HG03039 (cell line): ENCODE measurements around the gene TEFM.
"Not testable (repeated sequence)": the region's sequence is repeated elsewhere in the genome, so short reads cannot be mapped to it uniquely, and the experiment has no call there.

Experiments used
- ATAC-seq: cut with Tn5 transposase; IDR thresholded peaks from one replicate; pipeline ENCODE4 v1.9.1; 2021; ENCODE audit warnings: mild to moderate bottlenecking, moderate library complexity; ENCODE audit not compliant: unreplicated experiment

The TEFM gene

DNA sequence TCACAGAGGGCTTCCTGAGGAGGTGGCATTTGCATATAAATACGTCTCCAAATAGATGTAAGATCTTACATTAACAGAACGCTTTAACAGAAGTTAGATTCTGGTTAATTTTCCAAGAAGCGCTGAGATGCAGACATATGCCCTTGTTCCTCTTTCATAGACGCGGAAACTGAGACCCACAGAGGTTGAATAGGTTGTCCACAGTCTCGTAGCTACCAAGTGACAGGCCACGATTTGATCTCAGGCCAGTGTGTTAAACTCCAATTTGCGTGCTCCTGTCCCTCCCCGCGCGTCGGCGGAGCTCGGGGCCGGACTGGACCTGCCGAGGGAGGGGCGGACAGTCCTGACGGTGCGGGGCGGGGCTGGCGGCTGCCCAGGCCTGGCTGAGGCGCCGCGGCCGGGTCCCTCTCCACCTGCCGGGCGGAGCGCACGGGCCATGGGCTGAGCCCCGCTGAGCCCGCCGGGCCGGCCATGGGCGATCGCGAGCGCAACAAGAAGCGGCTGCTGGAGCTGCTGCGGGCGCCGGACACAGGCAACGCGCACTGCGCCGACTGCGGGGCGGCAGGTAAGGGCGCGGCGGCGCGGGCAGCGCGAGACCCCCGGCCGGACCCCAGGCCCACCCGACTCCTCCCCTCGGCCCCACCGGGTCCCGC, 15.6 kb upstream of the TEFM start, which contains the start of gene ADAP2:
Gene ADAP2, plus strand, starts transcription at position 402 of the 653 bp plus-strand sequence. Its CDS starts 70 bp downstream, at position 472.
- no peak for ATAC-seq

DNA sequence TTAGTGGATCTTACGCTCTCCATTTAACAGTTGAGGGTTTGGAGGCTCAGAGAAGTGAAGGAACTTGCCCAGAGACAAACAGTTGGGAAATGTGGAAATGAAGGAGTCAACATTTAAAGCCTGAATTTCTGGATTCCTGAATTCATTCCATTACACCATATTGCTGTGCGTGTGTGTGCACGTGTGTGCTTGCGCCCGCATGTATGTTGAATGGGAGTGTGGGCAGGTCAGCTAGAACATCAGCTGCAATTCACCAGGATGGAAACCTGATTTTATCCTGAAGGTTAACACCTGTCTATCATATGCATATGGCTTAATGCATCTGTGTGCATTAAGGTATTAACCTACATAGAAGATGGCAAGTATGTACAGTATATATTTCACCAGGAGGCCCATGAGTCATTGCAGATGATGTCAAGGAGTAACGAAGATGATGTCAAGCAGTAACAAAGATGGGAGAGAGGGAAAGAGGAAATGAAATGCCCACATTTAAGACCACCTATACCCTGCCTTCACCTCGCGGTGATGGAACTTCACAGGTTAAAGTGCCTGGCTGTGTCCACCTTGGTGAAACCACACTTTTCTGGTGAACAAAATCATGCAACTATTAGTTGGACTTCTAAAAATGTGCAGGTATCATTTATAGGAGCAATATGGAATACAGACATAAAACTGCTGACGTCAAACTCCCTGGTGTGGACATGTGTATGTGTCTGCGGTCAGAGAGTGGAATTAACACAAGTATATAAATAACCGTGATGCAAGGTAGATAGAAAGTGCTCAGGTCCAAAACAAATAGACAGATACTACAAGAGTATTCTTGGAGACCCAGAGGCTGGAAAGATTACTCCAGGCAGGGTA, 14.9 kb upstream of the TEFM start:
- no peak for ATAC-seq

DNA sequence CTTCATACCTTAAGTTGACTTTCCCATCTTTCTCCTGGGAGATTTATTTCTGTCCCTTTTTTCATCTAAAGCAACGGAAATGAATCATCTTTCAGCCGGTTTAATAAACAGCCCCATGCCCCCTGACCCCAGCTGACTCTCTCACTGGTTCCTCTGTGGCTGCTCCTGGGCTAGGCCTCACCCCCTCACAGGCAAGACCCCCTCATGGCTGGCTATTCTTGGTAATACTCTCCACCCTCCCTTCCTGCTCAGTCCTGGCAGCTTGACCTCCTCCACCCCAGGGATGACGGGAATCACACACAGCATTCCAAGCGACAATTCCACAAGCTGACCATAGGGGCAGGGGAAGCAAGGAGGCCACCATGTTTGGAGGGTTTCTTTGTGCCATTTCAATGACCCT, 14.2 kb upstream of the TEFM start:
- no peak for ATAC-seq

DNA sequence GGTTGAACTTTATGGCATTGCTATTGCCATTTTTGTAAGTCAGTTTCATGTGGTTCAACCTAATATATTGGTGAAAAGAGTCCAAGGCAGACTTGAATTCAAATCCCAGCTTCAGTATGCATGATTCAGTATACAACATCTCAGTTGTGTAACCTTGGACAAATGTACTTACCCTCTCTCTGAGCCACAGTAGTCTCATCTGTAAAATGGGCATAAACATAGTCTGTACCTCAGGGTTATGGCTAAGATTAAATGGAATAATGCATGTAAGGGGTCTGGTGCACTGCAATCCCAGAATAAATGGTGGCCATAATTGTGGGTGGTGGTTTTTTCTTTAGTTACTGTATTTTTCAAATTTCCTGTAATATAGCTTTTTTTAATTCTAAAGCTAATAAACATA, 11.0 kb upstream of the TEFM start:
- no peak for ATAC-seq

DNA sequence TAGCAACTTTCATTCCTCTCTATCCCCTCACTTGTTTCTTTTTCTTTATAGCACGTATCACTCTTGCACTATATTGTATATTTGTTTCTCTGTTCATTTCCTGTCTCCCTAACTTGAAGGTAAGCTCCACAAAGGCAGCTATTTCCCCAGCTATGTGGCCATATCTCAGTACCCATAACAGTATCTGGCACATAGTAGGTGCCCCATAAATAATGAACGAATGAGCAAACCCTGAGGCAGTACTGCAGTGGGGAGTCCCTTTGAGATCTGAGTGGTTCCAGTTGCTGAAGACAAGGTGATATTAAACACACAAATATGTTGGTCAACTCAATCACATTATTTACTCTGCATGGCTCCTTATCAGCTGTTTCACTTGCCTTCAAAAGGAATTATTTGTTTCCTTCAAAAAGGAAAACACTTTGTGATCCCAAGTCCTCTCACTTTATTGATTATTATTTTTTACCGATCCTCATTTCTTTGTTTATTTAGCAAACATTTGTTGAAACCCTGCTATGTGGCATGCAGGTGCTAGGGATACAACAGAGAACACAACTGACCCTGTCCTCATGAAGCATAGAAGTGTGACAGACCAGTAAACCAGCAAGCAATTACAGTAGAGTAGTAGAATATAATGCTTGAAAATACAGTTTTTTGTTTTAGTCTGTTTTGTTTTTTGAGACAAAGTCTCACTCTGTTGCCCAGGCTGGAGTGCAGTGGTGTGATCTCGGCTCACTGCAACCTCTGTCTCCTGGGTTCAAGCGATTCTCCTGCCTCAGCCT, 10.0 kb upstream of the TEFM start:
- ATAC-seq = no peak

DNA sequence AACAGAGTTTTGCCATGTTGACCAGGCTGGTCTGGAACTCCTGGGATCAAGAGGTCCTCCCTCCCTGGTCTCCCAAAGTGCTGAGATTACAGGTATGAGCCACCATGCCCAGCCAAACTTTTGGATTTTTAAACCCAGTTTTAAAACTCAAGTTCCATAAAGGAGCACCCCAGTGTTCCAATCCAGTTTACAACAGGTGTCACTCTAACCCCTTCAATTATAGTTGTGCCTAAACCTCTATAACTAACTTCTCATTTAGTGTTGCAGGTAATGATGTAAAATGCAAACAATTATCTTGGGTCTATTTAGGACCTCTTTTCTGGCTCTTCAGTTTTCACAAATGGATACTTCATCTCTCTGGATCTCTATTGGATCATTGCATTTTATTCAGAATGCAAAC, 7.9 kb upstream of the TEFM start:
- no peak for ATAC-seq

DNA sequence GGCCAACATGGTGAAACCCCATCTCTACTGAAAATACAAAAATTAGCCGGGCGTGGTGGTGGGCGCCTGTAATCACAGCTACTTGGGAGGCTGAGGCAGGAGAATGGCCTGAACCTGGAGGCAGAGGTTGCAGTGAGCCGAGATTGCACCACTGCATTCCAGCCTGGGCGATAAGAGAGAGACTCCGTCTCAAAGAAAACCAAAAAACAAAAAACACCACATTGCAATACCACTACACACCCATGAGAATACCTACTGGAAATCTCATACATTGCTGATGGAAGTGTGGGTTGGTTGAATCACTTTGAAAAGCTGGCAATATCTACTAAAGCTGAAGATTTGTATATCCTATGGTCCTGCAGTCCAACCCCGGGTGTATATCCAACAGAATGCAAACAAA, 4.1 kb upstream of the TEFM start:
- not testable (repeated sequence) for ATAC-seq

DNA sequence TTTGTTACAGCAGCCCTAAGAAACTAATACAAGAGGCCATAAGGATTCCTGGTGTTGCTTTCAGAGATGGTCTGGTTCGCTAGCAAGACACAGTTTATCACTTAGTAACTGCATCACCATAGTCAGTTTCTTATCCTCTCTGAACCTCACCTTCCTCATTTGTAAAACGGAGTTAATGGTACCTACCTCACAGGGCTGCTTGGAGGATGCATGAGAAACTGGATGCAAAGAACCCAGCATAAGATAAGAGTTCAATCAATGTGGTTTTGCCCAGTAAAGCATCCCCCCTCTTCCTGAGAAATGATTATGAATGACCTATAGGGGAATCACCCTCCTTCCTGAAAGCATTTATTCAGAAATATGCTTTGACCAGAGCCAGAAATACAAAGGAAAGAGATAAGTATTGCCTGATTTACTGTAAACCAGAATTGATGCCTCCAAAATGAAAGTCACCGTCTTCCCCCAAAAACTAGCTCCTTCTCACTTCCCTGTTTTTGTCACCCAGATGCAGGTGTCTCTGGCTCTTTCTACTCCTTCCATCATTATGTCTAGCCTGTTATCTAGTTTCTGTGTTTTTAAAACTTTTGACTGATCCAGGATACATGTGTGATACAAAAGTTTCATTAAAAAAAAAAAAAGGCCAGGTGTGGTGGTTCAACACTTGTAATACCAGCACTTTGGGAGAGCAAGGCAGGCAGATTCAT, 2.8 kb upstream of the TEFM start:
- ATAC-seq = no peak

DNA sequence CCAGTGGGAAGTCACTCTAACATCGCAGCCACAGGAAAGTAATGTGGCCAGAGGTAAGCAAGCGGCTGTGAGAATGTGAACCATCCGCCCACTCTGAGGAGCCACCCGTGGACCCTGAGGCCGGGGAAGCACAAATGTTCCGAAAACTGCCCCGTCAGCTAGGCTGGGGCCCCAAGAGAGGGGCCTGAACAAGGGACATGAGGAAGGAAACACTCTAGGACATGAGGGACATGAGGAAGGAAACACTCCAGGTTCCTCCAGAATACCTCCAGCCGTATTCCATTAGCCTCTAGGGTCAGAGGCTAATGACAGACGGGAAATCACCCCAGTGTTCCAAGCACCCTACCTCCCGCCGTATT, 317 bp downstream of the TEFM start:
- ATAC-seq = no peak

DNA sequence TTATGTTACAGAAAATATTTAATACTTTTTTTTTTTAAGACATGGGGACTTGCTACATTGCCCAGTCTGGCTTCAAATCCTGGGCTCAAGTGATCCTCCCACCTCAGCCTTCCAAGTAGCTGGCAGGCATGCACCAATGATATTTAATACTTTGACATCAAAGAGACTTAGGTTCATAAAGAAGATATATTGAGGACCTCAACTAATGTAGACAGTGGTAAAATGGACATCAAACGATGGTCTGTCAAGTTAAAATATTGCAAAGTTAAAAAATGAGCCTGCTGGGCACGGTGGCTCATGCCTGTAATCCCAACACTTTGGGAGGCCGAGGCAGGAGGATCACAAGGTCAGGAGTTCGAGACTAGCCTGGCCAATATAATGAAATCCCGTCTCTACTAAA, 8.7 kb downstream of the TEFM start:
- no peak for ATAC-seq

DNA sequence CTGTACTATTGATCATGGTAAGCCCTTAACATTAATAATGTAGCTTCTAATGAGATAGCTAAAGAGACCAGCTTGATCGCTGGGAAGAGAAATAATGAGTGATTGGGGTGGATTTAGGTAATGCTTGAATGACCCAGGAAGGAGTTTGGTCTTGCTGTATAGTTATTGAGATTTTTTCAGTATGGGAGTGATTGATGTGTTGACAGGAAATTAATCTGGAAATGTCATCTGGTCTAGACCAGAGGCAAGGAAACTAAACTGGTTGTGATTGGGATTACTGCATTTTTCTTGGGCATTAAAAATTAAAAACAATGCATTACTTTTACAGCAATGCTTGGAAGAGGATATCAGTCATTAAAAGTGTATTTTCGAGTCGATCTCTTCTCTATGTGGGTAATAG, 11.8 kb downstream of the TEFM start:
- ATAC-seq = no peak

DNA sequence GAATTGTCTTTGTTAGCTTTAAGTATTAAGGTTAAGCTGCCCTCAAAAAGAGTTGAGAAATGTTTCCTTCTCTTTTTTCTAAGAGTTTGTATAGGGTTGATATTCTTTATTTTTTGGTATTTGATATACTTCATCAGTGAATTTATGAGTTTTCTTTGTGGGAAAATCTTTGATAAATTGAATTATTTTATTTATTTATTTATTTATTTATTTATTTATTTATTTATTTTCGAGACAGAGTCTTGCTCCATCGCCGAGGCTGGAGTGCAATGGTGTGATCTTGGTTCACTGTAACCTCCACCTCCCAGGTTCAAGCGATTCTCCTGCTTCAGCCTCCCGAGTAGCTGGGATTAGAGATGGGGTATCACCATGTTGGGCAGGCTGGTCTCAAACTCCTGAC, 19.9 kb downstream of the TEFM start:
- no peak for ATAC-seq

DNA sequence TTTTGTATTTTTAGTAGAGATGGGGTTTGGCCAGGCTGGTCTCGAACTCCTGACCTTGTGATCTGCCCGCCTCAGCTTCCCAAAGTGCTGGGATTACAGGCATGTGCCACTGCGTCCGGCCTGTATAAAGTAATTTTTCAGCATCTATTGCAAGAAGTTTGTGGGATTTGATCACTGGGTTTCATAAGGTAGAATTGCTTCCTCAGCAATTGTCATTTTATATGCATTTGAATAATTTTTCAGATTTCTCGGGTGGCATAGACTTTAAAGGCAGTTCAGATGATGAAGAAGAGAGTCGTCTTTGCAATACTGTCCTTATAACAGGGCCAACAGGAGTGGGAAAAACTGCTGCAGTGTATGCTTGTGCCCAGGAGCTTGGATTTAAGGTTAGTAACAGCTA, 37.0 kb downstream of the TEFM start:
- ATAC-seq = no peak

DNA sequence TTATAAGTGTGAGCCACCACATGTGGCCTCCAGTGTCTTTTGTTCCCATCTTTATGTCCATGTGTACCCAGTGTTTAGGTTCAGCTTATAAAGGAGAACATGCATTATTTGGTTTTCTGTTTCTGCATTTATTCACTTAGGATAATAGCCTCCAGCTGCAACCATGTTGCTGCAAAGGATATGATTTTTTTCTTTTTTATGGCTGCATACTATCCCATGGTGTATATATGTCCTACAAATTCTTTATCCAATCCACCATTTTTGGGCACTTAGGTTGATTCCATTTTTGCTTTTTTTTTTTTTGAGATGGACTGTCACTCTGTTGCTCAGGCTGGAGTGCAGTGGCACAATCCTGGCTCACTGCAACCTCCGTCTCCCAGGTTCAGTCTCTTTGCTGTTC, 41.4 kb downstream of the TEFM start:
- ATAC-seq = no peak

DNA sequence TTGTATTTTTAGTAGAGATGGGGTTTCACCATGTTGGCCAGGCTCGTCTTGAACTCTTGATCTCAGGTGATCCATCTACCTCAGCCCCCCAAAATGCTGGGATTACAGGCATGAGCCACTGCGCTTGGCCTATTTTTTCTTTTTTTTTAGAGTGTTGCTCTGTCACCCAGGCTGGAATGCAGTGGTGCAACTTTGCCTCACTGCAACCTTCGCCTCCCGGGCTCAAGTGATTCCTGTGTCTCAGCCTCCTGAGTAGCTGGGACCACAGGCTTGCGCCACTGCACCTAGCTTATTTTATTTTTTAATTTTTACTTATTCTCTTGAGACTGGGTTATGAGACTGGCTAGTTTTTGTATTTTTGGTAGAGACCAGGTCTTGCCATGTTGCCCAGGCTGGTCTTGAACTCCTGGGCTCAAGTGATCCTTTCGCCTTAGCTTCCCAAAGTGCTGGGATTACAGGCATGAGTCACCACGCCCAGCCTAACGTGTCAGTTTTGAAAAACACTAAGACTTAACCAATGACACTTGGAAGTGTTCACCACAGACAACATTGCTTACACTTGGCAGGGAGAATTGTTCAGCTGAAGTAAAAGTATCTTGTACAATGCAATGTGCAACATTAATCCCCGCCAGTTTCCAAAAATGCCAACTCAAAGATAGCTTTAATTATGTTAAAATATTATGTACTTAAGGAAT, 47.3 kb downstream of the TEFM start:
- no peak for ATAC-seq

DNA sequence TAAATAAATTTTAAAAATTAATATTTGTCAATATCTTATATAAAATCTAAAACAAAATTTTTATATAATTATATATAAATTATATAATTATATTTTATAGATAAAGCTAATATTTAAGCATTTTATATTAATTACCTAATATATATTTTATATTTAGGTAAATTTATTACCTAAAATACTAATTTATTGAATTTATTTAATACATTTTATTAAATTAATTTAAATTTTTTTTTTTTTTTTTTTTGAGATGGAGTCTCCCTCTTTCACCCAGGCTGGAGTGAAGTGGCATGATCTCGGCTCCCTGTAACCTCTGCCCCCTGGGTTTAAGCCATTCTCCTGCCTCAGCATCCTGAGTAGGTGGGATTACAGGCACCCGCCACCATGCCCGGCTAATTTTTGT, 51.9 kb downstream of the TEFM start:
- ATAC-seq = no peak
